ENCODE results near the gene PHYHD1.

The PHYHD1 gene

DNA sequence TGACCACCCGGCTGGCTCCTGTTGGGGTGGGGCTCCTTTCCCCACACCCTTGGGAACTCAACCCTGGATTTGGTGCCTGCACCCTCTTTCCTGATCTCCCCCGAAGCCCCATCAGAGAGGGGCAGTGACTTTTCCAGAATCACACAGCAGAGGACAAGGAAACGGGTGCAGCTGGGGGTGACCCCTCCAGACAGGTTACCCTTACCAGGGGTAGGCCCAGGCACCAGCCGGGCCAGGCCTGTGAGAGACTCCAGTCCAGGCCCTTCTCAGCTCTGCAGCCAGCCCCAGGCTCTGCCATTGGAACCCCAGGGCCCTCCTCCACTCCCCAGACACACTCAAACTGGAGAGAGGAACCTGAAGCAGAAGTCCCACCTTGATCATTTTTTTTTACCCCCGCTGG is 19.0 kb upstream of the PHYHD1 start:
- no peak for DNase-seq

- no peak for DNase-seq
Observed at GRCh38 chr9:128902351-128903078, 18.3 kb upstream of the PHYHD1 start.

DNA sequence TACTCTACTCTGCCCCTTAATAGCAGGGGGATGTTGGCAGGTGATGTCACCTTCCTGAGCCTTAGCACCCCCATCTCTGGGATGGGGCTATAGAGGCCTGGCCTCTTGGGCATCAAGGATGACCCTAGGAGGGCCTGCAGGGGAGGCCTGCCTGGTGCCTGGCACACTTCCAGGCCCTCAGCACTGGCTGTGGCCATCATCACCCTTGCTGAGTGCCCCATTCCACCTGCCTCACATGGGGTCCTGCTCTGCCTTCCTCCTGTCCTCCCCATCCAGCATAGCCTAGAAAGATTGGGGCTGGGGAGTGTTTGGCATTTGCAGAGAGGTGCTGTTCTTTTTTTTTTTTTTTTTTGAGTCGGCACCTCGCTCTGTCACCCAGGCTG is 17.7 kb upstream of the PHYHD1 start:
- no peak for DNase-seq

DNA sequence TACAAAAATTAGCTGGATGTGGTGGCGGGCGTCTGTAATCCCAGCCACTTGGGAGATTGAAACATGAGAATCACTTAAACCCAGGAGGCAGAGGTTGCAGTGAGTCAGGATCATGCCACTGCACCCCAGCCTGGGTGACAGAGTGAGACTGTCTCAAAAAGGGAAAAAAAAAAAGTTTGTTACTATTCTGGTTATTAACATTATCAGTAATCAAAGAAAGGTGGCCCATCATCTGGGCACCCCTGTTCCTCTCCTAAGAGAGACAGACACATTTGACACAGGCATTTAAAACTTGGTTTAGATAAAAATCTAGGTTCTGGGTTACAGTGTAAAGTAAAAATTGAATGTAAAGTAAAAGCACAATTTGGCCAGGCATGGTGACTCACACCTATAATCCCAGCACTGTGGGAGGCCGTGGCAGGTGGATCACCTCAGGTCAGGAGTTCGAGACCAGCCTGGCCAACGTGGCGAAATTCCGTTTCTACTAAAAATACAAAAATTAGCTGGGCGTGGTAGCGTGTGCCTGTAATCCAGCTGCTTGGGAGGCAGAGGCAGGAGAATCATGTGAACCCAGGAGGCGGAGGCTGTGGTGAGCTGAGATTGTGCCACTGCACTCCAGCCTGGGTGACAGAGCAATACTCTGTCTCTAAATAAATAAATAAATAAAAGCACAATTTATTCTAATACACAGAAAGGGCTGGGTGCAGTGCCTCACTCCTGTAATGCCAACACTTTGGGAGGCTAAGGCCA is 16.7 kb upstream of the PHYHD1 start:
- no peak for DNase-seq

DNA sequence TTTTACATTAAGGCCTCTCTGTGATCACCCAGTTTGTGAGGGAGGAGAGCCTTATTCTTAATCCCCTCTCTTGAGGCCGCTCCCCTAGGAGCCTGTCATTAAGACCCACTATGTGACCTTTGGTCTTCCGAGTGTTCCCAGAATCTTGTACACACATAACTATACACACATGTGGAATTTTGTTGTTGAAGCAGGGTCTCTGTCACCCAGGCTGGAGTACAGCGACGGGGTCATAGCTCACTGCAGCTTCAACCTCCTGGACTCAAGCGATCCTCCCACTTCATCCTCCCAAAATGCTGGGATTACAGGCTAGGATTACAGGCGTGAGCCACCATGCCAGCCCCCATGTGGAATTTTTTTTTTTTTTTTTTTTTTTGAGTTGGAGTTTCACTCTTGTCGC is 14.8 kb upstream of the PHYHD1 start:
- peak; percentile 12 for DNase-seq

- no peak for DNase-seq
Observed at GRCh38 chr9:128906741-128907140, 14.0 kb upstream of the PHYHD1 start.

GRCh38 chr9:128908372-128908771 is 12.4 kb upstream of the PHYHD1 start:
- DNase-seq, result no peak

- no peak for DNase-seq
Observed at GRCh38 chr9:128909859-128910258, 10.9 kb upstream of the PHYHD1 start.

DNA sequence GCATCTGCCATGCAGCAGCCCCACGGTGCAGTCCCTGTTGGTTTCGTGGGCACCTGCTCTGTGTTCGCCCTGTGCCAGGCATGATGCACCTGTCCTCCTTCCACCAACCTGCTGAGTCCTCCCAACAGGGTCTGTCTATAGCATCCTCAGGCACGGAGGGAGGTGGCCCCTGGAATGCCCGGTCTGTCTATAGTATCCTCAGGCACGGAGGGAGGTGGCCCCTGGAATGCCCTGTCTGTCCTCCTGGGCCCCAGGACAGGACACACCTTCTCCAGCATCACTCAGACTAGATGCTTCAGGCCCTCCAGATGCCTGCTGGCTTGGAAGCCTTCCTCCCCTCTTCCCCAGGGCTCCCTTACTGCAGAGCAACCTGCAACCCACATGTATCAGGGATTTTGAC is 9.9 kb upstream of the PHYHD1 start:
- no peak for DNase-seq

DNA sequence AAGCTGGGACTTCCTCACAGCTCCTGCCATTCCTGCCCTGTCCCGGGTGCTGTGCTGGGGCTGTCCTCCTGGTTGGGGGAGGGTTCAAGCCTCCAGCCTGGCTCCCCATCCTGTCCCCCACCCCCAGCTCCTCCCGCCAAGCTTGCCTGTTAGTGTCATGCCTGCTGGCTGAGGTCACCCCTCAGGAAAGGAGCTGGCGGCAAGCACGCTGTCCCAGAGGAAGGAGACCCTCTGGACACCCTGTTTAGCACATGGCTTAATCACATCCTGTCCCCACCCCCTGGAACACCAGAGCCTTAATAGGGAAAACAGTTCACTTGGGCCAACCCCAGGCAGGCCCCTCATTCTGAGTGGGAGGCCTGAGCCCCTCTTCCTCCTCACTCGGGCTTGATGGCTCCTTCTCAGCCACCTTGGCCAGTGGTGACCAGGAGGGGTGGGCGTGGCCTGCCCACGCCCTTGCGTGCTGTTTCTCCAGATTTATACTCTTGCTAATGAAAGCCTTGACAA is 9.2 kb upstream of the PHYHD1 start:
- no peak for DNase-seq

GRCh38 chr9:128912270-128912853 is 8.4 kb upstream of the PHYHD1 start:
- no peak for DNase-seq

- DNase-seq, result no peak
Observed at GRCh38 chr9:128913048-128913900, 7.5 kb upstream of the PHYHD1 start.

- DNase-seq, result no peak
Observed at GRCh38 chr9:128913995-128914772, 6.6 kb upstream of the PHYHD1 start.

- no peak for DNase-seq
Observed at GRCh38 chr9:128916204-128916603, 4.6 kb upstream of the PHYHD1 start.

GRCh38 chr9:128916745-128917144 is 4.0 kb upstream of the PHYHD1 start:
- no peak for DNase-seq

DNA sequence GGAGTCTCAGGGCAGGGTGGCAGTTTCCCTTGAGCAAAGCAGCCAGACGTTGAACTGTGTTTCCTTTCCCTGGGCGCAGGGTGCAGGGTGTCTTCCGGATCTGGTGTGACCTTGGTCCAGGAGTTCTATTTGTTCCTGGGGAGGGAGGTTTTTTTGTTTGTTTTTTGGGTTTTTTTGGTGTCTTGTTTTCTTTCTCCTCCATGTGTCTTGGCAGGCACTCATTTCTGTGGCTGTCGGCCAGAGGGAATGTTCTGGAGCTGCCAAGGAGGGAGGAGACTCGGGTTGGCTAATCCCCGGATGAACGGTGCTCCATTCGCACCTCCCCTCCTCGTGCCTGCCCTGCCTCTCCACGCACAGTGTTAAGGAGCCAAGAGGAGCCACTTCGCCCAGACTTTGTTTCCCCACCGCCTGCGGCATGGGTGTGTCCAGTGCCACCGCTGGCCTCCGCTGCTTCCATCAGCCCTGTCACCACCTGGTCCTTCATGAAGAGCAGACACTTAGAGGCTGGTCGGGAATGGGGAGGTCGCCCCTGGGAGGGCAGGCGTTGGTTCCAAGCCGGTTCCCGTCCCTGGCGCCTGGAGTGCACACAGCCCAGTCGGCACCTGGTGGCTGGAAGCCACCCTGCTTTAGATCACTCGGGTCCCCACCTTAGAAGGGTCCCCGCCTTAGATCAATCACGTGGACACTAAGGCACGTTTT is 3.5 kb upstream of the PHYHD1 start:
- no peak for DNase-seq

GRCh38 chr9:128918921-128919320 is 1.9 kb upstream of the PHYHD1 start:
- no peak for DNase-seq

GRCh38 chr9:128919402-128920089 is 1.2 kb upstream of the PHYHD1 start:
- DNase-seq, result no peak

- peak; percentile 99 for DNase-seq
Observed at GRCh38 chr9:128921881-128922763, 1.3 kb downstream of the PHYHD1 start.

- DNase-seq, result peak; percentile 76
Observed at GRCh38 chr9:128923493-128923883, 2.7 kb downstream of the PHYHD1 start.
